B cell (primary cell): Measurements from ENCODE around the gene CCDC178. TPM values are rescaled to one million over a fixed set of nuclear protein-coding genes. Genes with fewer than 3 reads are reported as not detected.

Experiments
- ATAC-seq: fragments of 200-7000 bp; cut with Tn5 transposase; one replicate; pipeline ENCODE4 v1.10.0; 2021; ENCODE audit warnings: low read depth, mild to moderate bottlenecking, moderate number of reproducible peaks, moderate library complexity
- CTCF ChIA-PET: fragments of 350-600 bp; sonication (Branson Sonifier 250); formaldehyde crosslinking; loops from one replicate; lab custom pipeline; 2021; ENCODE audit warnings: antibody characterized with exemption, inconsistent platforms; lab: Charles Lee
- POLR2A ChIA-PET: fragments of 350-600 bp; sonication (Branson Sonifier 250); formaldehyde crosslinking; loops from one replicate; lab custom pipeline; 2021; ENCODE audit warnings: antibody characterized with exemption; lab: Charles Lee
- DNase-seq: peaks from one replicate; pipeline ENCODE4 v3.0.0; 2013
- H2AFZ ChIP-seq: 2 replicates; pipeline ENCODE4 v1.6.1; 2012; ENCODE audit warnings: mild to moderate bottlenecking, low read depth, low read length; ENCODE audit not compliant: insufficient read depth, poor library complexity, severe bottlenecking
- H3K27ac ChIP-seq, 2 donors: 1 replicate in 1 of 2; 2 replicates in 1 of 2; pipeline ENCODE4 v1.5.1; 2012 to 2013; ENCODE audit warnings: low read length in 2 of 2, mild to moderate bottlenecking in 2 of 2, moderate library complexity in 1 of 2
- H3K27me3 ChIP-seq, 4 experiments: fragments of 200-600 bp in 1 of 4; sonication (generic) in 1 of 4; replicated peaks in 1 of 4; 1 replicate in 2 of 4; 2 replicates in 2 of 4; pipeline versions ENCODE4 v1.6.1 to v1.7.0; 2013 to 2016; ENCODE audit warnings: low read length in 3 of 4, mild to moderate bottlenecking in 2 of 4, mixed read lengths in 1 of 4, moderate library complexity in 1 of 4; ENCODE audit not compliant: insufficient read depth in 4 of 4, control insufficient read depth in 3 of 4; ENCODE audit errors: control extremely low read depth in 1 of 4
- H3K36me3 ChIP-seq, 2 experiments: replicated peaks in 1 of 2; 1 replicate in 1 of 2; 2 replicates in 1 of 2; pipeline versions ENCODE4 v1.6.1 to v1.7.1; 2013; ENCODE audit warnings: low read length in 1 of 2; ENCODE audit not compliant: insufficient read depth in 2 of 2, control insufficient read depth in 1 of 2; ENCODE audit errors: control extremely low read depth in 1 of 2, extremely low read depth in 1 of 2
- H3K4me1 ChIP-seq, 2 donors: fragments of 200-600 bp in 1 of 2; sonication (generic) in 1 of 2; 1 replicate in 1 of 2; 2 replicates in 1 of 2; pipeline versions ENCODE4 v1.5.1 to v1.6.1; 2013 to 2017; ENCODE audit warnings: low read length in 2 of 2; ENCODE audit not compliant: control insufficient read depth in 2 of 2, insufficient read depth in 2 of 2
- H3K4me2 ChIP-seq: replicated peaks from 2 replicates; pipeline ENCODE3; 2012; ENCODE audit warnings: mild to moderate bottlenecking, low read depth, low read length; ENCODE audit not compliant: poor library complexity, severe bottlenecking
- H3K4me3 ChIP-seq, 5 experiments: fragments of 200-600 bp in 1 of 5; sonication (generic) in 1 of 5; 1 replicate in 3 of 5; 2 replicates in 2 of 5; pipeline versions ENCODE4 v1.5.1 to v1.7.0; 2011 to 2016; ENCODE audit warnings: low read length in 4 of 5, mild to moderate bottlenecking in 4 of 5, low read depth in 2 of 5, control low read depth in 1 of 5, moderate library complexity in 1 of 5; ENCODE audit not compliant: insufficient read depth in 1 of 5; ENCODE audit errors: control extremely low read depth in 1 of 5, extremely low read depth in 1 of 5
- H3K79me2 ChIP-seq: fragments of 200-600 bp; sonication (generic); one replicate; pipeline ENCODE4 v1.6.0; 2016; ENCODE audit warnings: low read length; ENCODE audit not compliant: control insufficient read depth, insufficient read depth
- H3K9ac ChIP-seq: fragments of 200-600 bp; sonication (generic); 2 replicates; pipeline ENCODE4 v1.6.1; 2017; ENCODE audit warnings: mild to moderate bottlenecking, low read length, moderate library complexity
- H3K9me3 ChIP-seq, 3 donors: one replicate each; pipeline versions ENCODE4 v1.6.1 to v1.7.1; 2013; ENCODE audit warnings: low read length in 2 of 3; ENCODE audit not compliant: control insufficient read depth in 2 of 3, insufficient read depth in 1 of 3; ENCODE audit errors: control extremely low read depth in 1 of 3
- H4K20me1 ChIP-seq: 2 replicates; pipeline ENCODE4 v1.6.0; 2012; ENCODE audit warnings: mild to moderate bottlenecking, low read length; ENCODE audit not compliant: insufficient read depth, control insufficient read depth, poor library complexity, severe bottlenecking
- H3K27ac Mint-ChIP-seq: one replicate; pipeline ENCODE4 v1.8.0; 2021; ENCODE audit warnings: mixed read lengths
- H3K27me3 Mint-ChIP-seq: one replicate; pipeline ENCODE4 v1.8.0; 2021; ENCODE audit warnings: mixed read lengths
- H3K4me1 Mint-ChIP-seq: one replicate; pipeline ENCODE4 v1.8.0; 2021; ENCODE audit warnings: mixed read lengths
- H3K4me3 Mint-ChIP-seq: one replicate; pipeline ENCODE4 v1.8.0; 2021; ENCODE audit warnings: mixed read lengths
- H3K9me3 Mint-ChIP-seq: one replicate; pipeline ENCODE4 v1.8.0; 2022; ENCODE audit warnings: mixed read lengths; ENCODE audit not compliant: insufficient read depth
- CTCF ChIP-seq: fragments of 200-600 bp; IDR thresholded peaks from one replicate; pipeline ENCODE4 v1.8.0; 2022; ENCODE audit warnings: antibody characterized with exemption, mild to moderate bottlenecking
- EZH2 ChIP-seq: IDR thresholded peaks from 2 replicates; pipeline ENCODE4 v1.6.1; 2012; ENCODE audit warnings: borderline replicate concordance, low read depth, mild to moderate bottlenecking, moderate library complexity, low read length; ENCODE audit not compliant: insufficient read depth, poor library complexity, severe bottlenecking
- WGBS: methylation state at CpG from one replicate; pipeline ENCODE4 v1.1.5; 2013; ENCODE audit warnings: missing lambda C conversion rate; ENCODE audit not compliant: insufficient coverage; 5-methylcytosine and 5-hydroxymethylcytosine counted together
- intact Hi-C: fragments of 100-400 bp; cut with micrococcal nuclease; formaldehyde crosslinking; loops from one replicate; pipeline ENCODE4 v1.10.0; 2022
- polyA plus RNA-seq: library from polyadenylated mRNA; depleted of rRNA; stranded (reverse); fragments of >200 nt; gene quantifications from 2 replicates; pipeline ENCODE4 v1.2.3, GENCODE V29; 2012
- total RNA-seq, 2 donors: library from RNA; stranded (reverse); fragments of 120-200 nt in 1 of 2; gene quantifications; 1 replicate in 1 of 2; 2 replicates in 1 of 2; pipeline versions ENCODE4 v1.2.3 to v1.2.4, GENCODE V29; 2013 to 2022

The CCDC178 gene
- total and polyA plus RNA-seq, 2 donors (not counting 1 experiment from before 2014, with no cell fraction given): not detected

GRCh38 chr18:33432857-33433256, 7.7 kb downstream of the CCDC178 start:
- no peak overlapping the region for H3K9ac ChIP-seq
- WGBS: no CpG with 5 or more reads among the region's 1 CpG
- H3K4me3 ChIP-seq: no peak overlapping the region
- Mint-ChIP-seq H3K27ac (no peak overlapping the region), H3K4me1 (no peaks in the 10 kb centered on the region), H3K27me3 (peaks cover 3% of the 10 kb centered on the region), H3K4me3 (no peak overlapping the region), H3K9me3 (no peaks in the 10 kb centered on the region)
- H3K9me3 ChIP-seq: no peaks in the 10 kb centered on the region
- no peaks in the 10 kb centered on the region for H3K79me2 ChIP-seq
- CTCF ChIA-PET: no interaction called here
- intact Hi-C loops: no loop called here
- H3K4me1 ChIP-seq: no peaks in the 10 kb centered on the region
- H3K27me3 ChIP-seq: no peaks in the 10 kb centered on the region
- H3K4me2 ChIP-seq: no peak overlapping the region
- no peak for TF ChIP-seq CTCF
- TF ChIP-seq EZH2: no peak
- no peaks in the 10 kb centered on the region for H4K20me1 ChIP-seq
- POLR2A ChIA-PET: no interaction called here
- no peaks in the 10 kb centered on the region for H3K36me3 ChIP-seq
- no peak overlapping the region for H2AFZ ChIP-seq
- no peak overlapping the region for H3K27ac ChIP-seq
- no peak for DNase-seq
- no peak for ATAC-seq

- no peak overlapping the region for H3K4me2 ChIP-seq
- H4K20me1 ChIP-seq: no peaks in the 10 kb centered on the region
- ATAC-seq (no peak), DNase-seq (no peak)
- H3K4me1 ChIP-seq: no peaks in the 10 kb centered on the region
- POLR2A ChIA-PET: no interaction called here
- no peaks in the 10 kb centered on the region for H3K79me2 ChIP-seq
- no peaks in the 10 kb centered on the region for H3K9me3 ChIP-seq
- no peaks in the 10 kb centered on the region for H3K27me3 ChIP-seq
- no peaks in the 10 kb centered on the region for H3K9me3 Mint-ChIP-seq
- no peaks in the 10 kb centered on the region for H3K27me3 Mint-ChIP-seq
- no peaks in the 10 kb centered on the region for H3K4me1 Mint-ChIP-seq
- TF ChIP-seq EZH2 (no peak), CTCF (no peak)
- no peaks in the 10 kb centered on the region for H3K36me3 ChIP-seq
- intact Hi-C loops: no loop called here
- H2AFZ ChIP-seq: no peak overlapping the region
- H3K27ac ChIP-seq: no peak overlapping the region
- no peak overlapping the region for H3K4me3 ChIP-seq
- no peak overlapping the region for H3K27ac Mint-ChIP-seq
- no peak overlapping the region for H3K4me3 Mint-ChIP-seq
- no peak overlapping the region for H3K9ac ChIP-seq
- CTCF ChIA-PET: no interaction called here
- WGBS: no CpG with 5 or more reads among the region's 2 CpGs
Observed at GRCh38 chr18:33427549-33427948, 13.0 kb downstream of the CCDC178 start.
